RWPE2 (cell line): ENCODE measurements around the gene C5orf46.

Experiments used
- ATAC-seq: fragments of 200-7000 bp; cut with Tn5 transposase; 3 replicates; pipeline ENCODE4 v1.9.1; 2021; ENCODE audit warnings: low read depth
- DNase-seq: peaks from one replicate; pipeline ENCODE4 v3.0.0-alpha.2; 2020; ENCODE audit warnings: low spot score
- H3K27ac ChIP-seq: fragments of 450-650 bp; 2 replicates; pipeline ENCODE4 v1.5.1; 2017; ENCODE audit warnings: mild to moderate bottlenecking; ENCODE audit not compliant: poor library complexity, severe bottlenecking
- H3K27me3 ChIP-seq: fragments of 250-450 bp; sonication (Bioruptor Pico); 2 replicates; pipeline ENCODE4 v1.5.1; 2021; ENCODE audit warnings: mild to moderate bottlenecking, moderate library complexity; ENCODE audit not compliant: insufficient read depth, poor library complexity, severe bottlenecking
- H3K36me3 ChIP-seq: fragments of 250-450 bp; sonication (Bioruptor Pico); 2 replicates; pipeline ENCODE4 v1.5.1; 2020; ENCODE audit warnings: low read depth, mild to moderate bottlenecking, moderate library complexity
- H3K4me1 ChIP-seq: fragments of 250-450 bp; sonication (Bioruptor Pico); 2 replicates; pipeline ENCODE4 v1.5.1; 2021; ENCODE audit warnings: mild to moderate bottlenecking, moderate library complexity; ENCODE audit not compliant: insufficient read depth, poor library complexity, severe bottlenecking
- H3K4me3 ChIP-seq: fragments of 250-450 bp; sonication (Bioruptor Pico); 2 replicates; pipeline ENCODE4 v1.5.1; 2021; ENCODE audit warnings: mild to moderate bottlenecking, moderate library complexity; ENCODE audit not compliant: severe bottlenecking
- H3K9me3 ChIP-seq: fragments of 250-450 bp; sonication (Bioruptor Pico); 2 replicates; pipeline ENCODE4 v1.5.1; 2021; ENCODE audit warnings: mild to moderate bottlenecking, moderate library complexity; ENCODE audit not compliant: severe bottlenecking
- TF ChIP-seq, protein P1 (sequence below): fragments of 450-650 bp; IDR thresholded peaks from one replicate; pipeline ENCODE4 v1.5.1; 2017; ENCODE audit warnings: mild to moderate bottlenecking, moderate library complexity; ENCODE audit not compliant: poor library complexity, severe bottlenecking

Gene C5orf46

DNA sequence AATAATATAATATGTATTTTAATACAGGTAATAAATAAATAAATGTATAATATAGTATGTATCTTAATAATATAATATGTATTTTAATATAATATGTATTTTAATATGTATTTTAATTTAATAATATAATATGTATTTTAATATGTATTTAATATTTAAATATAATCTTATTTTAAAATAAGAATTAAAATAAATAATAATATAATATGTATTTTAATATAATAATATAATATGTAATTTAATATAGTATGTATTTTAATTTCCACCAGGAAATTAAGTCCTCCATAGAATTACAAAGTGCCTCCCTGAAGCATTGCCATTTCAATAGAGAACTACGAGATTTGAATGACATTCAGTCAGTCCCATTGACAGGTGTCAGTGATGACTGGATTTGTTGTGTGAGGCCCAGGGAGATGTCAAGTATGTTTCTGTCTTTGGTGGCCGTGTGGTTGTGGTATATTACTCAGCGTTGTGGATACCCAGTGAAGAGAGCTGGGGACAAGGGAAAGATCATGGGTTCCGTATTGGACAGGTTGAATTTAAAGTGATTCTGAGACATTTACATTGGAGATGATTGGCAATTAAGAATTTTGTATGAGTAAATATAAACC, 14.2 kb upstream of the C5orf46 start:
- H3K4me1 ChIP-seq: peaks cover 25% of the 10 kb centered on the region
- DNase-seq: no peak
- H3K27me3 ChIP-seq: no peaks in the 10 kb centered on the region
- H3K9me3 ChIP-seq: no peaks in the 10 kb centered on the region
- H3K4me3 ChIP-seq: no peak overlapping the region
- no peaks in the 10 kb centered on the region for H3K36me3 ChIP-seq
- TF ChIP-seq, protein P1, sequence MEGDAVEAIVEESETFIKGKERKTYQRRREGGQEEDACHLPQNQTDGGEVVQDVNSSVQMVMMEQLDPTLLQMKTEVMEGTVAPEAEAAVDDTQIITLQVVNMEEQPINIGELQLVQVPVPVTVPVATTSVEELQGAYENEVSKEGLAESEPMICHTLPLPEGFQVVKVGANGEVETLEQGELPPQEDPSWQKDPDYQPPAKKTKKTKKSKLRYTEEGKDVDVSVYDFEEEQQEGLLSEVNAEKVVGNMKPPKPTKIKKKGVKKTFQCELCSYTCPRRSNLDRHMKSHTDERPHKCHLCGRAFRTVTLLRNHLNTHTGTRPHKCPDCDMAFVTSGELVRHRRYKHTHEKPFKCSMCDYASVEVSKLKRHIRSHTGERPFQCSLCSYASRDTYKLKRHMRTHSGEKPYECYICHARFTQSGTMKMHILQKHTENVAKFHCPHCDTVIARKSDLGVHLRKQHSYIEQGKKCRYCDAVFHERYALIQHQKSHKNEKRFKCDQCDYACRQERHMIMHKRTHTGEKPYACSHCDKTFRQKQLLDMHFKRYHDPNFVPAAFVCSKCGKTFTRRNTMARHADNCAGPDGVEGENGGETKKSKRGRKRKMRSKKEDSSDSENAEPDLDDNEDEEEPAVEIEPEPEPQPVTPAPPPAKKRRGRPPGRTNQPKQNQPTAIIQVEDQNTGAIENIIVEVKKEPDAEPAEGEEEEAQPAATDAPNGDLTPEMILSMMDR: no peak
- no peak for ATAC-seq
- no peak overlapping the region for H3K27ac ChIP-seq

DNA sequence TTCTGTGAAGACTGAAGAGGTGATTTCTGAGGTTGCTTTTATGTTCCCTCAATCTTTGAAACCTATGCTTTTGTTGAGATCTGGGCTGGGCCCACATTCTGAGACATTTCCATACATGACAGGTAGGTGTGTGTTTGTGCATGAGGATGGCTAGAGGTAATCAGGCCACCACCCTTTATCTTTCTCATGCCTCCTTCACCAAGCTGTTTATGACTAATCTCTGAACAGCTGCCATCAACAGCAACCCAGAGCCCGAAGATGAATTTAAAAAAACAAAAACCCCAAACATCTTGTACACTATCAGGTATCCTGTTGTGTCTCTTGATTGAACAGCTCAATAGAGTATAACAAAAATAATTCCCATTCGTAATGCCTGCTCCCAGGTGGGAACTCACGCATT, 12.6 kb upstream of the C5orf46 start:
- ATAC-seq (peak; percentile 33; the same call in 1 of the 3 replicates), DNase-seq (no peak)
- Histone ChIP-seq H3K9me3 (no peaks in the 10 kb centered on the region), H3K27me3 (no peaks in the 10 kb centered on the region), H3K27ac (peak overlapping the region; percentile 38), H3K36me3 (no peaks in the 10 kb centered on the region), H3K4me1 (peaks cover 31% of the 10 kb centered on the region), H3K4me3 (no peak overlapping the region)
- TF ChIP-seq, protein P1: no peak

DNA sequence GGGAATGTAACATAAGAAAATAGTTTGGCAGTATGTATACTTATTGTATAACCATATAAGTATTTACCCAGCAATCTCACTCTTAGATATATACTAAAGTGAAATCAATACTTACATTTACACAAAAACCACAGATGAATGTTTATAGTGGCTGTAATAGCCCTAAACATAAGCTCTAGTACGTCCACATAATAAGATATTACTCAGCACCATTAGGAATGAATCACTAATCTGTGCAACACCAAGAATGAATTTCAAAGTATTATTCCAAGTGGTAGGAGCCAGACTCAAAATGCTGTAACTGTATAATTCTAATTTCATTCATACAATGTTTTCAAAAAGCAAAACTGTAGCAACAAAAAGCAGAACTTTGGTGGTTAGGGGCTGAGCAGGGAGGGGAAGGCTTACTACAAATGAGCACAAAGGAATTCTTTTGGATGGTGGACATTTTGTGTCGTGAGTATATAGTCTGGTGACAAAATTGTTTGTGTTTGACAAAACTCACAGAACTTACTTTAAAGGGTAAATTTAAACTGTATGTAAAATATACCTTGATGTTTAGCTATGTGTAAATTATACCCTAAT, 11.9 kb upstream of the C5orf46 start:
- no peak for DNase-seq
- peak; percentile 88 for ATAC-seq
- TF ChIP-seq, protein P1: no peak
- Histone ChIP-seq H3K27me3 (no peaks in the 10 kb centered on the region), H3K27ac (peak overlapping the region; percentile 38), H3K4me1 (peaks cover 38% of the 10 kb centered on the region), H3K36me3 (no peaks in the 10 kb centered on the region), H3K4me3 (no peak overlapping the region), H3K9me3 (no peaks in the 10 kb centered on the region)

DNA sequence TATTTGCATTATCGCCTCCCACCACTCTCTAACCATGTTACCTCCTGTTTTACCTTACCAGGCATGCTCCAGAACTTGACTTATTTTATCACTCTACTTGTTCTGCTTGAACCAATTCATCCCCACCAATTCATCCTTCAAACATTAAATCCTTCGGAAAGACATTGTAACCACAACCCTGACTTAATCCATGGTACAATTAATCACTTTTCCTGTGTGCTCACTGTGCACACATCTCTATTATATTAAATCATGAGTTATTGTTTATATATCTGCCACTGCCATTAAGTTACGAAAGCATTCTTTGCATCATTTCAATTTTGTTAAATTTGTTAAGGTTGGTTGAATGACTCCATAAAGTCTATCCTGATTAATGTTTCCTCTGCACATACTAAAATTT, 7.4 kb upstream of the C5orf46 start:
- TF ChIP-seq, protein P1: no peak
- no peak overlapping the region for H3K4me3 ChIP-seq
- no peaks in the 10 kb centered on the region for H3K27me3 ChIP-seq
- H3K27ac ChIP-seq: peak overlapping the region; percentile 24
- H3K9me3 ChIP-seq: no peaks in the 10 kb centered on the region
- DNase-seq: no peak
- no peaks in the 10 kb centered on the region for H3K36me3 ChIP-seq
- peak; percentile 87 for ATAC-seq
- H3K4me1 ChIP-seq: peaks cover 29% of the 10 kb centered on the region

DNA sequence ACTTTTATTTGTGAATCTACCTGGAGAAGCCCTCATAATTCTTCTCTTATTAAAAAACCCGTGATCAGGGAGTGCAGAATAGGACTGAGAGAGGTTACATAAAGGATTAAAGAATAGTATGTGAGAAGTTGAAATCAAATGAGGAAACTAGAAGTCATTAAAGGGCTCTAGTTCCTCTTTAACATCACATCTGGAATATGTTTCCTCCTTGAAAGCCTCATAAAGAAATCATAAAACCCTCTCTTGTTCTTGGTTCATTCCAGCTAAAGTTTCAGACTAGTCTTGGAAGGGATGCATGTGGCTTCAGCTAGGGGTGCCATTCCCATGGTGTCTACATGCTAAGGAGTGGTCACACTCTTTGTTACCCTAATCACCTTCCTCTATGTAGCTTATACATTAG, 5.7 kb upstream of the C5orf46 start:
- TF ChIP-seq, protein P1: no peak
- DNase-seq (no peak), ATAC-seq (no peak)
- Histone ChIP-seq H3K9me3 (no peaks in the 10 kb centered on the region), H3K4me1 (peaks cover 16% of the 10 kb centered on the region), H3K27ac (no peak overlapping the region), H3K36me3 (no peaks in the 10 kb centered on the region), H3K27me3 (no peaks in the 10 kb centered on the region), H3K4me3 (no peak overlapping the region)
